Stomach (tissue), 4 donors: ENCODE measurements around the gene CFAP77.

Source experiments
- EP300 ChIP-seq: sonication (generic); formaldehyde crosslinking; IDR thresholded peaks from one replicate; pipeline ENCODE4 v1.6.1; 2017; ENCODE audit warnings: antibody characterized with exemption
- POLR2A ChIP-seq, 4 donors: fragments of 450-650 bp; IDR thresholded peaks; one replicate each; pipeline ENCODE4 v1.6.1; 2016; ENCODE audit warnings: antibody characterized with exemption in 4 of 4, control low read depth in 2 of 4, mild to moderate bottlenecking in 1 of 4, moderate library complexity in 1 of 4
- POLR2AphosphoS5 ChIP-seq, 3 donors: sonication (generic); formaldehyde crosslinking; IDR thresholded peaks; one replicate each; pipeline ENCODE4 v1.6.1; 2016; ENCODE audit warnings: antibody characterized with exemption in 3 of 3
- TF ChIP-seq, protein P1 (sequence below), 7 experiments: fragments of 450-650 bp in 4 of 7; fragments of 200-600 bp in 3 of 7; sonication (generic) in 3 of 7; IDR thresholded peaks; one replicate each; pipeline ENCODE4 v1.5.1; 2016 to 2019; ENCODE audit warnings: antibody characterized with exemption in 7 of 7, control low read depth in 2 of 7, mild to moderate bottlenecking in 1 of 7

DNA sequence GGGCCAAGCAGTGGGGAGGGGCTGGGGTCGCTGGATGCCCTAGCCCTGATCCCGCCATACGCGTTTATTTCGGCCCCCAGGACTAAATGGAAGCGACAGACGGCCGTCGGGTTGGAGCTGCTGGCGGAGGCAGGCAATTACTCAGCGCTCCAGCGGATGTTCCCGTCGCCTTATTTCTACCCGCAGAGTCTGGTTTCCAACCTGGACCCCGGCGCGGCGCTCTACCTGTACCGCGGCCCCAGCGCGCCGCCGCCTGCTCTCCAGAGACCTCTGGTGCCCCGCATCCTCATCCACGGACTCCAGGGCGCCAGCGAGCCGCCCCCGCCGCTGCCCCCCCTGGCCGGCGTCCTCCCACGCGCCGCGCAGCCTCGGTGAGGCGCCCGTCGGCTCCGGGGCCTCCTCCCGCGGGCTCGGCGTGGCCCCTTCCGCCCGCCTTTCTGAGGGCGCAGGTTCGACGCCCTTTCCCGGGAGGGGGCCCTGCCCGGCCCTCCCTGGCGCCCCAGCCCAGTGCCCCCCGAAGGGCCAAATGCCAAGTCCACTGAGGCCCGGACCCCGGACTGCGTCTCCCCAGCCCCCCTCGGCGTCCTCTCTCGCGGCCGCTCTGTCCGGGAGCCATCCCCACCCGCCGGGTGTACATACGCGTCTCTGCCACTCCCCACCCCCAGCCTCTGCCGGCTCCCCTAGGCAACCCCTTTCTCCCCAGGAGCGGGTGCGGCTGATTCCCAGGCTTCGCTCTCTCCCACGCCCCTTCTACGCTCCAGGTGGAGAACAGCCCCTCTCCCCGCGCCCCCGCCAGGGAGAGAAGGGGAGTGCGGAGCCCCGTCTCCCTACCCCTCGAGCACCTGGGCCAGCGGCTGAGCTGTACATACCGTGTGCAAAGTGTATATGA, 179.4 kb downstream of the CFAP77 start:
- TF ChIP-seq POLR2AphosphoS5 (IDR thresholded peaks at IDR 0.05) (no peak), POLR2A (IDR thresholded peaks at IDR 0.05) (no peak), EP300 (no peak)
- TF ChIP-seq, protein P1, sequence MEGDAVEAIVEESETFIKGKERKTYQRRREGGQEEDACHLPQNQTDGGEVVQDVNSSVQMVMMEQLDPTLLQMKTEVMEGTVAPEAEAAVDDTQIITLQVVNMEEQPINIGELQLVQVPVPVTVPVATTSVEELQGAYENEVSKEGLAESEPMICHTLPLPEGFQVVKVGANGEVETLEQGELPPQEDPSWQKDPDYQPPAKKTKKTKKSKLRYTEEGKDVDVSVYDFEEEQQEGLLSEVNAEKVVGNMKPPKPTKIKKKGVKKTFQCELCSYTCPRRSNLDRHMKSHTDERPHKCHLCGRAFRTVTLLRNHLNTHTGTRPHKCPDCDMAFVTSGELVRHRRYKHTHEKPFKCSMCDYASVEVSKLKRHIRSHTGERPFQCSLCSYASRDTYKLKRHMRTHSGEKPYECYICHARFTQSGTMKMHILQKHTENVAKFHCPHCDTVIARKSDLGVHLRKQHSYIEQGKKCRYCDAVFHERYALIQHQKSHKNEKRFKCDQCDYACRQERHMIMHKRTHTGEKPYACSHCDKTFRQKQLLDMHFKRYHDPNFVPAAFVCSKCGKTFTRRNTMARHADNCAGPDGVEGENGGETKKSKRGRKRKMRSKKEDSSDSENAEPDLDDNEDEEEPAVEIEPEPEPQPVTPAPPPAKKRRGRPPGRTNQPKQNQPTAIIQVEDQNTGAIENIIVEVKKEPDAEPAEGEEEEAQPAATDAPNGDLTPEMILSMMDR (IDR thresholded peaks at IDR 0.05) = no peak
